ENCODE results near the gene UBAC1.

- TF ChIP-seq ETV5 (CRISPR knock-in tag; IDR thresholded peaks at IDR 0.05; ENCODE audit: low read depth): no peak
- no peak for TF ChIP-seq EHMT2 (IDR thresholded peaks at IDR 0.05)
- no peak for TF ChIP-seq ATF2 (CRISPR knock-in tag; IDR thresholded peaks at IDR 0.05)
- 0 out of 6 replicates have a peak, but pooled peaks of 1 of the 3 experiments have one; percentile 1 for TF ChIP-seq CTCF (IDR thresholded peaks at IDR 0.05 in 2 of 3, conservative IDR thresholded peaks at IDR 0.05 in 1 of 3; ENCODE audit: insufficient read depth in 2 of 3, low read depth in 1 of 3, low read length in 3 of 3)
- no peak for TF ChIP-seq CBFB (CRISPR knock-in tag; IDR thresholded peaks at IDR 0.05)
- TF ChIP-seq SMARCC2 (IDR thresholded peaks at IDR 0.05; ENCODE audit: low read depth): no peak
- TF ChIP-seq RAD21 (CRISPR knock-in tag; conservative IDR thresholded peaks at IDR 0.05 in 1 of 2, IDR thresholded peaks at IDR 0.05 in 1 of 2): no peak
- TF ChIP-seq E2F3 (CRISPR knock-in tag; IDR thresholded peaks at IDR 0.05): no peak
- TF ChIP-seq KLF16 (IDR thresholded peaks at IDR 0.05): no peak
- no peak for TF ChIP-seq ZBED1 (IDR thresholded peaks at IDR 0.05)
- TF ChIP-seq POLR2AphosphoS2 (IDR thresholded peaks at IDR 0.05; ENCODE audit: low read length): no peak
- TF ChIP-seq USF2 (CRISPR knock-in tag; IDR thresholded peaks at IDR 0.05): no peak
- TF ChIP-seq ZNF140 (CRISPR knock-in tag; IDR thresholded peaks at IDR 0.05): no peak
Measured at GRCh38 chr9:135933114-135933513, 28.1 kb downstream of the UBAC1 start.
